ENCODE results near the gene MPC2.

Gene MPC2

GRCh38 chr1:167968569-167968968, 31.7 kb upstream of the MPC2 start:
- no peak for TF ChIP-seq CTCF (IDR thresholded peaks at IDR 0.05)
- no peak for TF ChIP-seq ZFX (IDR thresholded peaks at IDR 0.05; ENCODE audit: borderline replicate concordance)
- H3K27ac ChIP-seq = no peak overlapping the region

GRCh38 chr1:167966050-167966449, 29.2 kb upstream of the MPC2 start:
- no peak overlapping the region for H3K27ac ChIP-seq
- no peak for TF ChIP-seq CTCF (IDR thresholded peaks at IDR 0.05)
- TF ChIP-seq ZFX (IDR thresholded peaks at IDR 0.05; ENCODE audit: borderline replicate concordance) = no peak

- no peak overlapping the region for H3K27ac ChIP-seq
- no peak for TF ChIP-seq ZFX (IDR thresholded peaks at IDR 0.05; ENCODE audit: borderline replicate concordance)
- no peak for TF ChIP-seq CTCF (IDR thresholded peaks at IDR 0.05)
These were observed 27.8 kb upstream of the MPC2 start for GRCh38 chr1:167964646-167965045.

GRCh38 chr1:167957710-167958109, 20.8 kb upstream of the MPC2 start:
- no peak for TF ChIP-seq CTCF (IDR thresholded peaks at IDR 0.05)
- TF ChIP-seq ZFX (IDR thresholded peaks at IDR 0.05; ENCODE audit: borderline replicate concordance) = no peak
- H3K27ac ChIP-seq = no peak overlapping the region

GRCh38 chr1:167955915-167956314, 19.0 kb upstream of the MPC2 start:
- TF ChIP-seq CTCF (IDR thresholded peaks at IDR 0.05) = no peak
- TF ChIP-seq ZFX (IDR thresholded peaks at IDR 0.05; ENCODE audit: borderline replicate concordance) = no peak

GRCh38 chr1:167950569-167950968, 13.7 kb upstream of the MPC2 start:
- TF ChIP-seq ZFX (IDR thresholded peaks at IDR 0.05; ENCODE audit: borderline replicate concordance) = no peak
- TF ChIP-seq CTCF (IDR thresholded peaks at IDR 0.05) = no peak
- no peak overlapping the region for H3K27ac ChIP-seq

More at GRCh38 chr1:167955915-167956314, 19.0 kb upstream of the MPC2 start:
- no peak overlapping the region for H3K27ac ChIP-seq

- TF ChIP-seq ZFX (IDR thresholded peaks at IDR 0.05; ENCODE audit: borderline replicate concordance) (no peak), CTCF (IDR thresholded peaks at IDR 0.05) (no peak)
- no peak overlapping the region for H3K27ac ChIP-seq
These were observed 12.9 kb upstream of the MPC2 start for GRCh38 chr1:167949785-167950184.
